ENCODE data around the gene OSBPL8. TPM values are rescaled to one million over a fixed set of nuclear protein-coding genes. Genes with fewer than 3 reads are reported as not detected.

The OSBPL8 gene
- total RNA-seq, 1 donor: 133 TPM

DNA sequence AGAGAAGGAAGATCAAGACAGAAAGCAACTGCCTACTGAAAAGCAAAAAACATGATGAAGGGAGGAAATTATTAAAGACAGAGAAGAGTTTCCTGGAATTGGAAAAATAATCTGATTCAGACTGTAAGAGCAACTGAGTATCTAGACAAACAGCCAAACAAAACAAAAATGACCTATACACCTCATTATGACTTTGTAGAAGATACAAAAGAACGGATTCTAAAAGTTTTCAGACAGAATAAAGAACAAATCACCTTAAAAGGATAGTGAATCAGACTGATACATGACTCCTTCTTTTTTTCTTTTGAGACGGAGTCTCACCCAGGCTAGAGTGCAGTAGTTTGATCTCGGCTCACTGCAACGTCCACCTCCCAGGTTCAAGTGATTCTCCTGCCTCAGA lies 10.4 kb downstream of the OSBPL8 start:
- TF ChIP-seq, protein P1, sequence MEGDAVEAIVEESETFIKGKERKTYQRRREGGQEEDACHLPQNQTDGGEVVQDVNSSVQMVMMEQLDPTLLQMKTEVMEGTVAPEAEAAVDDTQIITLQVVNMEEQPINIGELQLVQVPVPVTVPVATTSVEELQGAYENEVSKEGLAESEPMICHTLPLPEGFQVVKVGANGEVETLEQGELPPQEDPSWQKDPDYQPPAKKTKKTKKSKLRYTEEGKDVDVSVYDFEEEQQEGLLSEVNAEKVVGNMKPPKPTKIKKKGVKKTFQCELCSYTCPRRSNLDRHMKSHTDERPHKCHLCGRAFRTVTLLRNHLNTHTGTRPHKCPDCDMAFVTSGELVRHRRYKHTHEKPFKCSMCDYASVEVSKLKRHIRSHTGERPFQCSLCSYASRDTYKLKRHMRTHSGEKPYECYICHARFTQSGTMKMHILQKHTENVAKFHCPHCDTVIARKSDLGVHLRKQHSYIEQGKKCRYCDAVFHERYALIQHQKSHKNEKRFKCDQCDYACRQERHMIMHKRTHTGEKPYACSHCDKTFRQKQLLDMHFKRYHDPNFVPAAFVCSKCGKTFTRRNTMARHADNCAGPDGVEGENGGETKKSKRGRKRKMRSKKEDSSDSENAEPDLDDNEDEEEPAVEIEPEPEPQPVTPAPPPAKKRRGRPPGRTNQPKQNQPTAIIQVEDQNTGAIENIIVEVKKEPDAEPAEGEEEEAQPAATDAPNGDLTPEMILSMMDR (IDR thresholded peaks at IDR 0.05; ENCODE audit: insufficient read depth, low read length): no peak
- DNase-seq (ENCODE audit: low read depth): peak; percentile 17
- H3K4me3 ChIP-seq (ENCODE audit: low read depth, low read length): no peak overlapping the region

DNA sequence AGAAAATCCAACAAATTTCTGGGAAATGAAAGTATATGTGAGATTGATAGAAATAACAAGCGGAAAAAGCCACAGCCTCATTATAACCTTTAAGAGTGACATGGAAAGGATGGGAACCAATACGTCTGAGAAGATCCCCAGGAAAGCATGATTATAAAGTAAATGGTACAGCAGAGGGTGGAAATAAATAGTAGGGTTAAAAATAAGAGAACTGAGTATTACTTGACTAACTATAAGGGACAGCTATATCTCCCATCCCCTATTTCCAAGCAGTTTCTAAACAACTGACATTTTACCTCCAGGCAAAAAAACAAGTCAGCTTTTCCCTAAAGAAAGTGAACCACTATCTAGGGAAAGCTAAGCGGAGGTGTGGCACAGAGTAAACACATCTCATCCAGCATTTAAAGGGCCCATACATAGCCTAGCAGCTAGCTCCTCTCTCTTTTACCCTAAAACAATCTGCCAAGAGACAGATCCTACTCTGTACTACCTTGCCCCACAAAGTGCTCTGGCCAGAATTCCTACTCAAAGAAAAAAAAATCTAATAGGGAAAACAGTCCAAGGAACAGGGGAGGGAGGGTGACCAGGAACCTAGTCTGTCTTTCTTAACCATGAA lies 11.2 kb downstream of the OSBPL8 start:
- no peak overlapping the region for H3K4me3 ChIP-seq (ENCODE audit: low read depth, low read length)
- TF ChIP-seq, protein P1 (IDR thresholded peaks at IDR 0.05; ENCODE audit: insufficient read depth, low read length): no peak
- no peak for DNase-seq (ENCODE audit: low read depth)

DNA sequence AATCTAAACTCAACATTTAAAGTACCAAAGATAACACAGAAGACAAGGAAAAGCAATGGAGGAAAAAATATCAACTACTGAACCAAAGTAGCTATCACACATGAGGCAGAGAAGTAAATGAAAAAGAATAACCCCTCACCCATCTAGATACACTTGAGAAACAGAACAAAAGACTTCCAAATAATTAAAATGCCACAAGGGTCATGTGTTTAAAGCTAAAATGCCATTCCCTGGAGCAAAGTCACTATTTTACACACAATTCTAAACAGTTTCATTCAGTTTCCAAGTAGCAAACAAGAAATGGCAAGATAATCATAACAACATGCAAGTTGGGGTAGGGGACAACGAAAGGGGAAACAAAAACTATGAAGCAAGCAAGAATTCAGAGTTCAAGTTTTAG lies 12.0 kb downstream of the OSBPL8 start:
- no peak overlapping the region for H3K4me3 ChIP-seq (ENCODE audit: low read depth, low read length)
- no peak for DNase-seq (ENCODE audit: low read depth)
- TF ChIP-seq, protein P1 (IDR thresholded peaks at IDR 0.05; ENCODE audit: insufficient read depth, low read length): no peak

DNA sequence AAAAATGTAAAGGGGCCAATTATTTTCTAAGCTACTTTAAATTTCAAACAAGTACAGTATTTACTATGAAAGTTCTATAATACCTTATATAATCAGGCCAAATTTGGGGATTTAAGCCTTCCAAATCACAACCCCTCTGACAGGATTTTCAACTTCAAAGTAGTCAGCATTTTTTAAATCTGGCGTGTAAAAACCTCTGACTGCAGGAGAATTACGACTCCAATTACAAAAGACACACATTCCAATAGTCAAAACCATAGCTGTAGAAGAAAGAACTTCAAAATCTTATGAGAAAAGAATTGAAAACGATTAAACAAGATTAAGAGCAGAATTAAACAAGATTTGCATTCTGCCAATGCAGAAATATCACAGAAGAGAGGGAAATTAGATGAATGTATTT lies 12.7 kb downstream of the OSBPL8 start:
- no peak for DNase-seq (ENCODE audit: low read depth)
- TF ChIP-seq, protein P1 (IDR thresholded peaks at IDR 0.05; ENCODE audit: insufficient read depth, low read length): no peak
- no peak overlapping the region for H3K4me3 ChIP-seq (ENCODE audit: low read depth, low read length)

DNA sequence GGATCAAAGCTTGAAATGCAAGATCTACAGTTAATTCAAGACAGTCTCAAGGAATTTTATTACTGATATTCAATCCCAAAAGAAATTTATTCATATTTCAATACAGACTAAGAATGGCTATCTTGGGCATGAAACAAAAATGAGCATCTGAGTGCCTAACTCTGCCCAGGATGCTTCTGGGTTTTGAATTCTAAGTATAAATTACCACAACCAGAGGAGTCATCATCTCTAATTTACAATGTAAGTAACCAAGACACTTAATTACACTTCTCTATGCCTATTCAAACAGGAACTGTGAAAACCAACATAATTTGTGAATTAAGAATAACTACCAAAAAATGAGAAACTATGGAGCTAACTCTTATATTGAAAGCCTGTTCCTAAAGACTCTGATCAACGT lies 14.1 kb downstream of the OSBPL8 start:
- no peak for DNase-seq (ENCODE audit: low read depth)
- H3K4me3 ChIP-seq (ENCODE audit: low read depth, low read length): no peak overlapping the region
- TF ChIP-seq, protein P1 (IDR thresholded peaks at IDR 0.05; ENCODE audit: insufficient read depth, low read length): no peak

DNA sequence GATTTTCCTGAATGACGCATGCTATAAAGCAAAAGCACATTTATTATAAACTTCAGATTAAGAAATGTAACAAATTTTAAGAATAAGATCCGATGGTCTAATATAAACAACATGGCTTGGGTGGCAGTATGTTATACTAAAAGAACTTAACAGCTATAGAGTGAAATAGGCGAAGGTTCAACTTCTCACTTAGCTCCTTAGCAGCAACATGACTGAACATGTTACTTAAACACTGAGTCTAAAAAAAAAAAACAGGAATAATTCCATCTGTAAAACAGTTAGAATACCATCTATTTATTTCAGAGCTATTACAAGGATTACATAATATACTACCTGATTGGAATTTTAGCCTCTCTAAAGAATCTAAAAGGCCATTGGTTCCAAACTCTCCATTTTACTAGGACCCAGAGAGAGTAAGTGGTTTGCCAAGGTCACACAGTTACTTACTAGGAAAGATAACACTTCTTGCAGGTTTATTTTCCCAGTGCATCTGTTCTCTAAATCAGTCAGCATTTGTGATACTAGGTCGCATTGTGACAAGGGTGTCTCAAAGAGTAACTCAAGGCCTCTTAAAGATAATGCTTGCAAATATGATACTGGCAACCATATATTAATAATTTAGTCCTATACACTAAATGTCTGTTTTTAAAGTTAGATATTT lies 14.8 kb downstream of the OSBPL8 start:
- DNase-seq (ENCODE audit: low read depth): no peak
- TF ChIP-seq, protein P1 (IDR thresholded peaks at IDR 0.05; ENCODE audit: insufficient read depth, low read length): no peak
- H3K4me3 ChIP-seq (ENCODE audit: low read depth, low read length): no peak overlapping the region

Measured in fibroblast of the aortic adventitia (primary cell).